Fibroblast of skin of scalp (primary cell): ENCODE measurements around the gene PRAMEF14. TPM values are rescaled to one million over a fixed set of nuclear protein-coding genes. Genes with fewer than 3 reads are reported as not detected.
A peak's percentile ranks its signal among the peaks of the same experiment; 100 is the strongest.
"Not testable (repeated sequence)": the region's sequence is repeated elsewhere in the genome, so short reads cannot be mapped to it uniquely, and the experiment has no call there.

Experiments
- DNase-seq: peaks from one replicate; pipeline ENCODE4 v3.0.0-alpha.2; 2013
- polyA plus RNA-seq, 2 experiments: library from polyadenylated mRNA; unstranded; fragments of 120-200 nt; gene quantifications; one replicate each; pipeline ENCODE4 v1.2.1, GENCODE V29; 2013; ENCODE audit not compliant: insufficient read length in 2 of 2

PRAMEF14 gene, protein sequence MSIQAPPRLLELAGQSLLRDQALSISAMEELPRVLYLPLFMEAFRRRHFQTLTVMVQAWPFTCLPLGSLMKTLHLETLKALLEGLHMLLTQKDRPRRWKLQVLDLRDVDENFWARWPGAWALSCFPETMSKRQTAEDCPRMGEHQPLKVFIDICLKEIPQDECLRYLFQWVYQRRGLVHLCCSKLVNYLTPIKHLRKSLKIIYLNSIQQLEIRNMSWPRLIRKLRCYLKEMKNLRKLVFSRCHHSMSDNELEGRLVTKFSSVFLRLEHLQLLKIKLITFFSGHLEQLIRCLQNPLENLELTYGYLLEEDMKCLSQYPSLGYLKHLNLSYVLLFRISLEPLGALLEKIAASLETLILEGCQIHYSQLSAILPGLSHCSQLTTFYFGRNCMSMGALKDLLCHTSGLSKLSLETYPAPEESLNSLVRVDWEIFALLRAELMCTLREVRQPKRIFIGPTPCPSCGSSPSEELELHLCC
- not detected for polyA plus RNA-seq (2013, experiment 1 of 2; ENCODE audit: insufficient read length)
- not detected for polyA plus RNA-seq (2013, experiment 2 of 2; ENCODE audit: insufficient read length)

DNA sequence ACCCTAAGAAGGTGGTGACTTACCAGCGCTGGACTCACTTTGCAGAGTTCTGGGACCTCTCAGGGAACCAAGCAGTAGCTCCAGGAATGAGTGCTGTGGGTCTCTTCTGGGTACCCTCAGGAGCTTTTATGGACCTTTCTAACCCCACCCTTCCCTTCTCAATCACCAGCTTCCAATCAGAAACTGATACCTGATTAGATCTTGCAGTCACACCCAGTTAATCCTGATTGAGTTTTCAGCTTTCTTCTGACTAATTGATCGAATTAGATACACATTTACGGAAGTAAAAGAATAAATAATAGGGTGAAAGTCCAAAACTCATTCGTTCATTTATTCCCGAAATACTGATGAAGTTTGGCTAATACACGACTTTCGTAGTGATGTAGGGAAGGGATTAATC lies at the start of gene PRAMEF14:
TSS of gene PRAMEF14 (minus strand) at position 101 of the 400 bp plus-strand sequence. CDS start 1,820 bp downstream, outside the sequence.
- not testable (repeated sequence) for DNase-seq

DNA sequence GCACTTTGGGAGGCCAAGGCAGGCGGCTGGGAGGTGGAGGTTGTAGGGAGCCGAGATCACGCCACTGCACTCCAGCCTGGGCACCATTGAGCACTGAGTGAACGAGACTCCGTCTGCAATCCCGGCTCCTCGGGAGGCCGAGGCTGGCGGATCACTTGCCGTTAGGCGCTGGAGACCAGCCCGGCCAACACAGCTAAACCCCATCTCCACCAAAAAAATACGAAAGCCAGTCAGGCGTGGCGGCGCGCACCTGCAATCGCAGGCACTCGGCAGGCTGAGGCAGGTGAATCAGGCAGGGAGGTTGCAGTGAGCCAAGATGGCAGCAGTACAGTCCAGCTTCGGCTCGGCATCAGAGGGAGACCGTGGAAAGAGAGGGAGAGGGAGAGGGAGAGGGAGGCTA lies 48.4 kb upstream of the PRAMEF14 start:
- not testable (repeated sequence) for DNase-seq

DNA sequence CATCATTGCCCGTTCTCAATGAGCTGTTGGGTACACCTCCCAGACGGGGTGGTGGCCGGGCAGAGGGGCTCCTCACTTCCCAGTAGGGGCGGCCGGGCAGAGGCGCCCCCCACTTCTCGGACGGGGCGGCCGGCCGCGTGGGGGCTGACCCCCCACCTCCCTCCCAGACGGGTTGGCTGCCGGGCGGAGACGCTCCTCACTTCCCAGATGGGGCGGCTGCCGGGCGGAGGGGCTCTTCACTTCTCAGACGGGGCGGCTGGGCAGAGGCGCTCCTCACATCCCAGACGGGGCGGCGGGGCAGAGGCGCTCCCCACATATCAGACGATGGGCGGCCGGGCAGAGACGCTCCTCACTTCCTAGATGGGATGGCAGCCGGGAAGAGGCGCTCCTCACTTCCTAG lies 47.8 kb upstream of the PRAMEF14 start:
- not testable (repeated sequence) for DNase-seq

DNA sequence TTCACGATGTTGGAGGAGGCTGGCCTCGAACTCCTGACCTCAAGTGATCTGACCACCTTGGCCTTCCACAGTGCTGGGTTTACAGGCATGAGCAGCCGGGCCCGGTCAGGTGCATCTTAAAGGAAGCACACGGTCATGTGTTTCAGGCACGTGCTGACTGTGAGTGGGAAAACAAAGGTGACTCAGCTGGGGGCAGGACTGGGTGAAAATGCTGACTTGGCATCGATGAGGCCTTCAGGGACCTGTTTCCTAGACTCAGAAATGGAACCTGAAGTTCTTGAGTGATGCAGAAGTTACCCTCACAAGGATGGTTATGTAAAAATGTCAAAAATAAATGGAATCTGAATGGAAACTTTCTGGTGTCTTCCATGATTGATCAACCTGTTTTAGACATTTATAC lies 46.1 kb upstream of the PRAMEF14 start:
- DNase-seq, result not testable (repeated sequence)

DNA sequence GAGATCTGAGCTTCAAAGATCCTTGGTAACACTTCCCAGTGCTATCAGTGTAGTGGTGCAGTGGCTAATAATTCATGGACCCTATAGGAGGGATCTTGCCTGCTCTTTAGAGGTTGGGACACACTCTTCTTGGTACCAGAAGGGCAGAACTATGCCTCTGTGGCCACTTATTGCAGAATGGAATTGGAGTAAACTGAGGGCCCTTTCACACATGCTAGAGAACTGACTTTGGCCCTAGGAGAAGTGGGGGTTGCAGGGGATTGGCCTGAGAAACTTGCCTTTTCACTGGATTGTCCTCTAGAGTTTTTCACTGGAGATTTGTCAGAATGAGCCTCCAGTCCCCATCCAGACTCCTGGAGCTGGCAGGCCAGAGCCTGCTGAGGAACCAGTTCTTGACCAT lies 42.4 kb upstream of the PRAMEF14 start, which contains the start of gene PRAMEF17:
TSS of gene PRAMEF17 (plus strand) at position 301 of the 400 bp plus-strand sequence. CDS start at position 327, 26 bp downstream.
- DNase-seq, result not testable (repeated sequence)

DNA sequence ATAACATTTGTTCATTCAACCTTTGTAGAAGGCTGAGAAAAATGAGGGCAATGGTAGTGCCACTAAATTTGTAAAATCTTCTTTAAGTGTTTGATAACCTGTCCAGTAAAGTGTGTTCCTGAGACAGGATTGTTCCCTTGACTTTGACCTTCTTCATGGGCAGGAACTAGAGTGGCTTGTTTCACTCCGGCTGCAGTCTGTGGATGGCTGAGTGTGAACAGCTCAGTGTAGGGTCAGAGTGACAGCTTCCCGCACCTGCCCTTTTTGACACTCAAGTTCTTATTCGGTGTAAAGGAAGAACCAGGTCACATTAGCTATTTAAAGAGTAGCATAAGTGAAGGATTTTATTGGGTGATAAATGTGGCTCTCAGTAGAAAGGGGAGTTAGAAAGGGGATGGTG lies 33.4 kb upstream of the PRAMEF14 start:
- DNase-seq, result not testable (repeated sequence)

DNA sequence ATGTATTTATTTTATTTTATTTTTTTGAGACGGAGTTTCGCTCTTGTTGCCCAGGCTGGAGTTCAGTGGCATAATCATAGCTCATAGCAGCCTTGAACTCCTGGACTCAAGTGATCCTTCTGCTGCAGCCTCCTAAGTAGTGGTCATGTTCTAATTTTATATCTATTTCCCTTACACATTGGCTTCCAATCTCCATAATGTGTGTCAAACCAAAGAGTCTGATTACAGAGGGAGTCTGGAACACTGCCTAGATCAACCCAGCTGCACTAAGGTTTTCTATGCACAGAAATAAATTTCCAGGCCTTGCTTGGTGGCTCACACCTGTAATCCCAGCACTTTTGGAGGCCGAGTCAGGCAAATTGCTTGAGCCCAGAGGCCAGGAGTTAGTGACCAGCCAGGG lies 32.0 kb upstream of the PRAMEF14 start:
- DNase-seq, result not testable (repeated sequence)

DNA sequence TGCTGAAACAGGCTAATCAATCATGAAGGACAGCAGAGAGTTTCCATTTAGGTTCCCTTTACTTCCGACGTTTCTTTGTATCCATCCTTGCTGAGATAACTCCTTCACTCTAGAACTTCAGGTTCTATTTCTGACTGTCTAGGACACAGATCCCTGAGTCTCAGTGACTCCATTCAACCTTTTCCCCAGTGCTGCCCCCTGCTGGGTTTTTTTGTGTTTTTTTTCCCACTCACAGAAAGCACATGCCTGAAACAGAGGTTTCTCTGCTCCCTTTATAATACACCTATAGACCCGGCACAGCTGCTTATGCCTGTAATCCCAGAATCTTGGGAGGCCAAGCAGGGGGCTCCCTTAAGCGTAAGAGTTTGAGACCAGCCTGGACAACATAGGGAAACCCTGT lies 21.6 kb upstream of the PRAMEF14 start:
- not testable (repeated sequence) for DNase-seq

DNA sequence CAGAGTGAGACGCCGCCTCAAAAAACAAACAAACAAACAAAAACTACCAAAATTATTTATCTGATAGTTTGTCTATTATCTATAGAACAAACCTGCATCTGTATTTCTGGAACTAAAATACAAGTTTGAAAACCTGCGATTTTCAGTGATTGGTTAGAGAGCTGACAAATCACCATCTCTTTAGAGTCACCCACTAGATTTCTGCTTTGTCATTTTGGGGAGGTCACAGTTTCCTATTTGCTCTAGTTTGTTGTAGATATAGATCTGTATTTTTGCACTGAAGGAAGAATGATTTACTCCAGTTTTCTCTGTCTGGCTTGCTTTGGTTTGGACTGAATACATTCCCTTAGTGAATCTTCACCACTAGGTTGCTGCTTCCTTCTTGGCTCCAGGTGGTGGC lies 19.6 kb upstream of the PRAMEF14 start:
- not testable (repeated sequence) for DNase-seq

DNA sequence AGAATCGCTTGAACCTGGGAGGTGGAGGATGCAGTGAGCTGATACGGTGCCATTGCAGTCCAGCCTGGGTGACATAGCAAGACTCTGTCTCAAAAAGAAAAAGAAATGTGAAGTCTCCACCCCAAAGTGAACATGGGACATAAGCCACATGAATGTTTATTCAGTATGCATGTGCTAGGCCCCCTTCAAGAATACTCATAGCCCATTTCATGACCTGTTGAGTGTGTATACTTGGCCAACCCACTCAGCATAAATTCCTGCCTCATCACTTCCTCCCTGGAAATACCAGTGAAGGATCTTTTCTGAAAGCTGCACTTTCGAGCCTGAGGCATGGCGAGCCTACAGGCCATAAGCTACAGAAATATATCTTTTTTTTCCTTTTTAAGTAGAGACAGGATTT lies 18.0 kb upstream of the PRAMEF14 start:
- DNase-seq, result not testable (repeated sequence)

DNA sequence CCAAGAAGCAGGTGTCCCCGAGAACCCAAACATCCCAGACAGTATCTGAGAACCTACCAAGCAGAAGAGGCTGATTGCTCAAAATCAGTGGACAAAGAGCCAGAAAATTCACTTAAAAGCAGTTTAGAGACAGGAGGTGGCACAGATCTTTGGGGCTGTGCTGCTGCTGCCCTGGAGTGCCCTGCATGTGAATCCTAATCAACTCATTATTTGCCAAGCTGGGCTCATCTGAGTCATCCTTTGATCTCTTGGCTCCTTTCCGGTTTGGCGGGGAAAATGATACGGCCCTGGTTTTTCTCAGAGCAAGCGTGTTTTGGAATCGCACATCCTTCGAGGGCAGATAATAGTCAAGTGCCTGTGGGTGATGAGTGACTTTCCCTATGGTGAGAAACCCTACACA lies 15.4 kb upstream of the PRAMEF14 start:
- DNase-seq, result not testable (repeated sequence)

DNA sequence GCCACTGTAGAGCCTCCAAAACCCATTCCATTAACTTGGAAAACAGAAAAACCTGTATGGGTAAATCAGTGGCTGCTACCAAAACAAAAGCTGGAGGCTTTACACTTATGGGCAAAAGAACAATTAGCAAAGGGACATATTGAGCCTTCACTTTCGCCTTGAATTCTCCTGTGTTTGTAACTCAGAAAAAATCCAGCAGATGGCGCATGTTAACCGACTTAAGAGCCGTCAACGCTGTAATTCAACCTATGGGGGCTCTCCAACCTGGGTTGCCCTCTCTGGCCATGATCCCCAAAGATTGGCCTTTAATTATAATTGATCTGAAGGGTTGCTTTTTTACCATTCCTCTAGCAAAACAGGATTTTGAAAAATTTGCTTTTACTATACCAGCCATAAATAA lies 9.8 kb upstream of the PRAMEF14 start:
- DNase-seq, result peak; percentile 42

DNA sequence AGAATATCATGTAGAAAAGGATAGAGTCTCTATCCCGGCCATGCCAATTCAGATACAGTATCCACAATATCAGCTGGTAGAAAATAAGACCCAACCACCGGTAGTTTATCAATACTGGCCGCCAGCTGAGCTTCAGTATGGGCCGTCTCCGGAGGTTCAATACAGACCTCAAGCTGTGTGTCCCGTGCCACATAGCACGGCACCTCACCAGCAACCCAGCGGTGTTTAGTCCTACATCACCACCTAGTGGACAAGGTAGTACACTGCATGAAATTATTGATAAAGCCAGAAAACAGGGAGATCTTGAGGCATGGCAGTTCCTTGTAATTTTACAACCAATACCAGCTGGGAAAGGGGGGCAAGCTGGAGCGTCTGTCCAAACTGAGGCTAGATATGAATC lies 7.5 kb upstream of the PRAMEF14 start:
- not testable (repeated sequence) for DNase-seq

DNA sequence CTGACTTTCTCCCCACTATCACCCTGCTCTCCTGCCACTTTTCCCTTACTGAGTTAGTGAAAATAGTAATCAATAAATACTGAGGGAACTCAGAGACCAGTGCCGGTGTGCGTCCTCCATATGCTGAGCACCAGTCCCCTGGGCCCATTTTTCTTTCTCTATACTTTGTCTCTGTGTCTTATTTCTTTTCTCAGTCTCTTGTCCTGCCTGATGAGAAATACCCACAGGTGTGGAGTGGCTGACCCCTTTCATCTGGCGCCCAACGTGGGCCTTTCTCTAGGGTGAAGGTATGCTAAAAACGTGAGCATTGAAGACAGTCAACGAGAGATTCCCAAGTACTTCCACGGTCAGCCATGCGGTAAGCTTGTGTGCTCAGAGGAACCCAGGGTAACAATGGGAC lies 6.5 kb upstream of the PRAMEF14 start:
- DNase-seq, result not testable (repeated sequence)

DNA sequence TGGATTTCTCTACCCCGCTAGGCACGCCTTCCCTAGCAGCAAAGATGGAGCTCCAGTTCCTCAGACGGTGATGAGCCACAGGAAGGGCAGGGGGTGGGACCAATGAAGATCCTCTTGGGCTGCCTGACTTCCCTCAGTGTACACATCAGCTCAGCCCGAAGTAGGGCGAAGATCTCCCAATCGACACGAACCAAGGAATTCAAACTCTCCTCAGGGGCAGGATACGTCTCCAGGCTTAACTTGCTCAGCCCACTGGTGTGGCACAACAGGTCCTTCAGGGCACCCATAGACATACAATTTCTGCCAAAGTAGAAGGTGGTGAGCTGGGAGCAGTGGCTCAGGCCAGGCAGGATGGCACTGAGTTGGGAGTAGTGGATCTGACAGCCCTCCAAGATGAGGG lies 4.4 kb downstream of the PRAMEF14 start:
- not testable (repeated sequence) for DNase-seq

DNA sequence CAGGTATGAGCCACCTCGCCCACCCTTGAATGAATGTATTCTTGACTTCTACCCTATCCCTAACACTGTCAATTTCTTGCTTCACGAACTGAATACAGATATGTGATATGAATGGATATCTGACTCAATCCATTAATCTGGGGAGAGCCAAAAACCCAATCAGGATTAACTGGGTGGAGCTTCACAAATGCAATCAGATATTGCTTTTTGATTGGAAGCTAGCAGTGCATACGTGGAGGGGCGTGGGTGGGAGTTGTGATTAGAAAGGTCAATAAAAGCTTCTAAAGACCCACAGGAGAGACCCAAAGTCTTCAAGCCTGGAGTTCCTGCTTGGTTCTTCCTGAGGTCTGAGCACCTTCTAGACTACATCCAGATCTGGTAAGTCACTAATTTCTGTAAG lies 31.7 kb downstream of the PRAMEF14 start, which contains the start of gene PRAMEF15:
TSS of gene PRAMEF15 (plus strand) at position 301 of the 400 bp plus-strand sequence. CDS start 2,827 bp downstream, outside the sequence.
- not testable (repeated sequence) for DNase-seq

DNA sequence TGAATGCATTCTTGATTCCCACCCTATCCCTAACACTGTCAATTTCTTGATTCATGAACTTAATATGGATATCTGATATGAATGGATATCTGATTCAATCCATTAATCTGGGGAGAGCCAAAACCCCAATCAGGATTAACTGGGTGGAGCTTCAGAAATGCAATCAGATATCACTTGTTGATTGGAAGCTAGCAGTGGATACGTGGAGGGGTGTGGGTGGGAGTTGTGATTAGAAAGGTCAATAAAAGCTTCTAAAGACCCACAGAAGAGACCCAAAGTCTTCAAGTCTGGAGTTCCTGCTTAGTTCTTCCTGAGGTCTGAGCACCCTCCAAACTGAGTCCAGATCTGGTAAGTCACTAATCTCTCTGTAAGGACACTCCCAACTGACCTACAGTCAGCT lies 43.7 kb downstream of the PRAMEF14 start, which contains the start of gene PRAMEF33:
TSS of gene PRAMEF33 (plus strand) at position 301 of the 400 bp plus-strand sequence. CDS start 2,416 bp downstream, outside the sequence.
- not testable (repeated sequence) for DNase-seq

DNA sequence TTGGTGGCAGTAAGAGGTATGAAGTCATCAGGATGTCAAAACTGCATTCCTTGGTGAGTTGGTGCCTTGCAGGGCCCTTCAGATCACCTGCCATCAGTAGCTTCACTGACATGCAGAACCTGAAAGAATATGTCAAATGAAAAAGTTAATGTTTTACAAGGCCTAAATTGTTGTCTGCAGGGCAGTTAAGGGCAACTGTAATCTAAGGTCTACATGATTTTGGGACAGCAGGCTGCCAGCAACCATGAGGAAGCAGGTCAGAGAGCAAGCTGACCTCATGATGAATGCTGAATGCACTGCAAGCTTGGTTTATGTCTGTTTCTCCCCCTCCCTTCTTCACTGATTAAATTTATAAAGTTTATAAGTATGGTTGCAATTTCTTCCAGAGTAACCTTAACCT lies 44.7 kb downstream of the PRAMEF14 start:
- DNase-seq, result not testable (repeated sequence)

DNA sequence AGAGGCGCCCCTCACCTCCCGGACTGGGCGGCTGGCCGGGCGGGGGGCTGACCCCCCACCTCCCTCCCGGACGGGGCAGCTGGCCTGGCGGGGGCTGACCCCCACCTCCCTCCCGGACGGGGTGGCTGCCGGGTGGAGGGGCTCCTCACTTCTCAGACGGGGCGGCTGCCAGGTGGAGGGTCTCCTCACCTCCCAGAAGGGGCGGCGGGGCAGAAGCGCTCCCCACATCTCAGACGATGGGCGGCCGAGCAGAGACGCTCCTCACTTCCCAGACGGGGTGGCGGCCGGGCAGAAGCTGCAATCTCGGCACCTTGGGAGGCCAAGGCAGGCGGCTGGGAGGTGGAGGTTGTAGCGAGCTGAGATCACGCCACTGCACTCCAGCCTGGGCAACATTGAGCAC lies 48.2 kb downstream of the PRAMEF14 start:
- DNase-seq, result not testable (repeated sequence)

DNA sequence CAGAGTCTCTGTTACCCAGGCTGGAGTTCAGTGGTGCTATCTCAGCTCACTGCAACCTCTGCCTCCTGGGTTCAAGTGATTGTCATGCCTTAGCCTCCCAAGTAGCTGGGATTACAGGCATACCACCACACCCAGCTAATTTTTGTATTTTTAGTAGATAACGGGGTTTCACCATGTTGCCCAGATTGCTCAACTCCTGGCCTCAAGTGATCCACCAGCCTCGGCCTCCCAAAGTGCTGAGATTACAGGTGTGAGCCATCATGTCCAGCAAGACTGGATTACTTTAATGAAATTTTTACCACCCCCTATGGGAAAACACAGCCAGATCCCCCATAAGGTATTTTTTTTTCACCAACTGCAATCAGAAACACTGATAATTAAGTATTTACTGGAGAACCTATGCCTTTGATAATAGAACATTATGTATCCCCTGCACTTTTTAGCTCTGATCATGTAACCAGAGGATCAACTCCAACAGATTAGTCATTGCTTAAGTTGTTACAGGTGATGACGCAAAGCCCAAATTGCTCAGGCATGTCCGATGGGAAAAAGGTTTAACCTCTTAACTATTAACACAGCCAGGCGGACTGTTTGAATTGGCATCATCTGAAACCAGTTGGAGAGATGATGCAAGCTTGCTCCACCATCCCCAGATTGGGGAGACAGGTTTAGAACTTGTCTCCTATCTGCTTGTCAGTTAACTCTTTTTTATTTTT lies 49.6 kb downstream of the PRAMEF14 start:
- DNase-seq, result not testable (repeated sequence)
